ENCODE data around the gene EIF3I.

EIF3I gene

DNA sequence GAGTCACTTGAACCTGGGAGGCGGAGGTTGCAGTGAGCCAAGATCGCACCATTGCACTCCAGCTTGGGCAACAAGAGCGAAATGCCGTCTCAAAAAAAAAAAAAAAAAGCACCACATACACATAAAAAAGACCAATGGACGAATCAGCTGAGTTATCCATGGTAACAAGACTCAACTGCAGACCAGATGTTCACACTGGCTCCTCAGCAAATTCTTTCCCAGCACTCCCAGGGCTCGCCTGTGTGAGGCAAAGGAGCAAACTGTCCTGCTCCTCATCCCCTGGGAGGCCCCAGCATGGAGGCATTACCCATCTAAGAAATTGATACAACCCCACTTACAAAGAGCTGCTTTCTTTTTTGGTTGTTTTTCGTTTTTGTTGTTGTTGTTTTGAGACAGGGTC is 3.2 kb upstream of the EIF3I start:
- H3K4me3 ChIP-seq (replicated peaks; ENCODE audit: low read depth, low read length) = no peak overlapping the region
- TF ChIP-seq CTCF (IDR thresholded peaks at IDR 0.05; ENCODE audit: low read length, missing control alignments) = no peak

DNA sequence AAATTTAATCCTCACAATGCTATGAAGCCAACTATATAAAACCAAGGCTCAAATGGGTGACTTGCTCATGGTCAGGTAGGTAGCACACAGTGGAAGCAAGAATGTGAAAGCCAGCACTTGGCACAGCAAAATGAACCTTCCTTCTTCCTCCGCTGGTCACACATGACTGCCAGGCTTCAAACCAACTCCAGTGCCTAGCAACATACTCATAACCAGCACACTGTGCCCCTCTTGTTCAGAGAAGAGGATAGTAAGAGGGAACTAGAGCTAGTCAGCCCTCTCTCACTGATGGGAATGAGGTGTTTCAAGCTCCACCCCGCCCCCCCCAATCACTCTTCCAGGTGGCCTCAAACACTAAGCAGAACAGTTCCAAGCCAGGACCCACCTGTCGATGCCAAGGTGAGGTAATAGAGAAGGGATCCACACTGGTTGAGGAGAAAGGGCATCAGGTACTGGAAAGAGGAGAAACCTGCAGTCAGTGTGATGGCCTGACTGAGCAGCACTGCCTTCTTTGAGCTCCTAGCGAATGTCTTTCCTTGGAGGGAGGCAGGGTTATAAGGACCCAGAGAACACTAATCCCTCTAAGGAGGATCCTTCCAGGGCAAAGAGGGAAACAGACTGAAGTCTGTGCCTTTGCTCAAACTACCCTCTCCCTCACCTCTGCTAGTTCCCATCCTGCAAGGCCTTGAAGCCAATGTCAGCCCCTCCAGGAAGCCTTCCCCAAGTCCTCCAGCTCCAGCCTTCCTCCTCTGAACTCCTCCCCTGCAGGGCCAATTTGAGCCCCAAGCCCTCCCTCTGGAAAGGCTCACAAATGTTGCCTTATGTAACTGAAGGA is 1.2 kb upstream of the EIF3I start:
- DNase-seq (ENCODE audit: low read depth) = no peak
- H3K4me3 ChIP-seq (replicated peaks; ENCODE audit: low read depth, low read length) = peak overlapping the region; percentile 99
- no peak for TF ChIP-seq CTCF (IDR thresholded peaks at IDR 0.05; ENCODE audit: low read length, missing control alignments)

More for the DNA sequence above, 3.2 kb upstream of the EIF3I start:
- no peak for DNase-seq (ENCODE audit: low read depth)

- peak overlapping the region; percentile 99 for H3K4me3 ChIP-seq (replicated peaks; ENCODE audit: low read depth, low read length)
- no peak for TF ChIP-seq CTCF (IDR thresholded peaks at IDR 0.05; ENCODE audit: low read length, missing control alignments)
- DNase-seq (ENCODE audit: low read depth) = no peak
These were observed 627 bp upstream of the EIF3I start for GRCh38 chr1:32221581-32221979.

- H3K4me3 ChIP-seq (replicated peaks; ENCODE audit: low read depth, low read length) = no peak overlapping the region
- no peak for TF ChIP-seq CTCF (IDR thresholded peaks at IDR 0.05; ENCODE audit: low read length, missing control alignments)
- no peak for DNase-seq (ENCODE audit: low read depth)
These were observed 1.5 kb downstream of the EIF3I start for GRCh38 chr1:32223683-32224082.

GRCh38 chr1:32224285-32224684 is 2.1 kb downstream of the EIF3I start:
- no peak overlapping the region for H3K4me3 ChIP-seq (replicated peaks; ENCODE audit: low read depth, low read length)
- no peak for DNase-seq (ENCODE audit: low read depth)
- TF ChIP-seq CTCF (IDR thresholded peaks at IDR 0.05; ENCODE audit: low read length, missing control alignments) = no peak

GRCh38 chr1:32228771-32229170 is 6.6 kb downstream of the EIF3I start:
- no peak for DNase-seq (ENCODE audit: low read depth)
- TF ChIP-seq CTCF (IDR thresholded peaks at IDR 0.05; ENCODE audit: low read length, missing control alignments) = no peak
- no peak overlapping the region for H3K4me3 ChIP-seq (replicated peaks; ENCODE audit: low read depth, low read length)
